Stimulated activated CD8-positive, alpha-beta memory T cell treated with anti-CD3 and anti-CD28 coated beads, Interleukin-4, amount 100 ng/mL, for 4 hours (primary cell): ENCODE results near the gene ARGLU1.

Experiments
- DNase-seq, 2 donors: peaks; one replicate each; pipeline ENCODE4 v3.0.0-alpha.2; 2020; ENCODE audit warnings: low read depth in 2 of 2, low spot score in 1 of 2

The ARGLU1 gene

DNA sequence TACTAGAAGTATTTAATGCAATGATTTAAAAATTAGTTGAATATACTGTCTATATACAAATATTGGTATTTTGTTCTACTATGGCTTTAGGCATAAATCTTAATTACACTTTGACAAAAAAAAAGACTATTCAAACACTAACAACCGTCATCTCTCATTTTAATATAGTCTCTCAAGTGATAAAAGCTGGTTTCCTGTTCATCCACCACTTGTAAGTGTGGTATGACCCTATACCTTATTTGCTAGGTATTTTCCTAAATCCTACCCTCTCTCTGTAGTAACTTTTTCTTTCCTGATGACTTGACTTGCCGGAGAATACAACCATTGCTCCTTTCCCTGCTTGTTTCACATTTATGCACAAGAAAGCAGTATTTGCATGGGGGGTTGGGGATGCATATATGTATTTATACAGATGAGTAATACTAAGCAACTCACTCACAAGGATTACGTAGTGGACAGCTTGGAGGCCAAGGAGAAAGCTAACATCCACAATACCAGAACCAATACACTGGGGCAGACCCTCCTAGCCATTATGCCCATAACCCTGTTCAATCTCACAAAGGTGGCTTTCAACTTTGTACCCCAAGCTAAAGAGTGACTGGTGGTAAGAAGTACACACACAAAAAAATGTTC is 19.8 kb downstream of the ARGLU1 start:
- no peak for DNase-seq

DNA sequence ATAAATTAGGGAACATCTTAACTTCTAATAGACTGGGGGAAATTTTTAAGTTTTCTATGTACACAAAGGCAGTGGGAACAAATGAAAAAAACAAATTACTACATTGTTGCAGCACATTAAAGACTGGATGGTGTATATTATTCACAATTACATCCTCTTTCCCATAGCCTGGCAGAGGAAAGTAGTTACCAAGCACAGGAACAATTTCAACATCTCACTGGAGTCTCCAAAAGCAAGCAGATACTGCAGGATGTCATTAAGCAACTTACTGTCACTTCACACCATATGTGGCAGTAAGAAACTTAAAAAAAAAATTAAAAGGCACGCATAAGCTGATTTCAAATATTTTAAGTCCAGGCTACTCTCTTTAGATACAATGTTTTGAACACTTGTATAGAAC is 26.1 kb downstream of the ARGLU1 start:
- no peak for DNase-seq

- DNase-seq = no peak
Measured at GRCh38 chr13:106540613-106541012, 27.3 kb downstream of the ARGLU1 start.

GRCh38 chr13:106537521-106537920 is 30.4 kb downstream of the ARGLU1 start:
- no peak for DNase-seq

DNA sequence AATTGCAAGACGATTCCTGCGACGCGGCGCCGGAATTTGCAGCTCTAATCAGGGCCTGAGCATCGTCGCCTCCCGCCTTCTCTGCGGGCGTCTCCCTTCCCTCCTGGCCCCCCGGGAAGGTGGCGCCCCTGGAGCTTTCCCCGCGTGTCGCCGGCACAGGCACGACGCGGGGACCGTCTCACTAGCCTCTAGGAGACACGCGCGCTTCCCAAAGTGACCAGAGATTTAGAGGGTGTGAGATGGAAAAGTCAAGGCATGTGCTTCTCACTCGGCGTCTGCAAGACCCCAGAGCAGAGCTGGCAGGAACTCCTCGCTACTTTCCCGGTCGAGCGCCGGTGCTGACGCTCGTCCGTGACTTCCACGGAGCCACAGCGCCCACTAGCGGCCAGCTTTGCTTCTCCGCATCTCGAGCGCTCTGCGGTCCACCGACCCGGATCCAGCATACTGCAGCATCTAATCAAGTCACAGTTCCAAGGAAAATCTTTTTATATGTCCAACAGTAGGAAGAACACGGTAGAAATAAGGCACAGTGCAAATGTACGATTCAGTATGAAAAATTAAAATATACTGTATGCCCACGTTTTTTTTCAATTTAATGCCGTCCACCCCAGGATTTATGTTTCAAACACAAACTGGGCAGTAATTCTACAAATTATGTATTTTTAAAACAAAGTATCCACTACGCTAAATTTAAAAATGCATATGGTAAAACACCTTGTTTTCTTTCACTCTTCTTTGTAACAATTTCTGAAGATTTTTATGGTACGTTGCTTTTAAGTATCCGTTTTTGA is 31.5 kb downstream of the ARGLU1 start:
- DNase-seq = peak; percentile 67 to 90

- DNase-seq = peak; percentile 55 to 77
Measured at GRCh38 chr13:106535552-106536243, 32.2 kb downstream of the ARGLU1 start, which contains the start of gene EFNB2. Gene EFNB2, minus strand, starts transcription at chr13:106535662. Its CDS starts 698 bp downstream, at chr13:106534964.

GRCh38 chr13:106534639-106535551 is 33.0 kb downstream of the ARGLU1 start:
- DNase-seq = no peak

DNA sequence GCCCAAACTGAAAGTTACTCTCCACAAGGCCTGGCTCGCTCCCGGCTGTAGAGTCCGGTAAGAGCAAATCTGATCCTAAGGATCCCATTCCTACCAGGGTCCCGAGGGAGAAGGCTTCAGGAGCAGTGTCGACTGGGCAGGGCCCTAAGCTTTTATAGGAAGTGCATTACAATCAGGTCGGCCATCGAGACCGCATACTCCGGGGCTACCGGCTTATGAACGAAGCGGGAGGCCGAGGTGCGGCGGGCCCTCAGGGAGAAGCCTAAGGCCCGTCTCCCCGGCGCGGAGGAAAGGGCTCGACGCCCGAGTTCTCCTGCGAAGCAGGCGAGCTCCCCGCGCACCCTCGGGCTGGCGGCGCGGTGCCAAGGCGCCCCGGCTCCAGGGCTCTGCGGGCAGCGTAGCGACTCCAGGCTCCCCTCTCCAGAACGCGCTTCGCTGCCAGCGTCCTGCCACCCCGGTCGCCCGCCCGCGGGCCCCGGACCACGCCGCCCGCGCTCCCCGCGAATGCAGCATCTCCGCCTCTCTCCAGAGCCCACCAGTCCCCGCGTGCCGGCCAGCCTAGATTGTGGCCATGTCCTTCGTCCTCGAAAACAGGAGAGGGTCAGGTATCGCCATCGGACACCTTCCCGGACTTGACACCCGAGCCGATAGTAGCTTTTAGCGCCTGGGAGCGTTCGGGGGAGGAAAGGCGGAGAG is 33.8 kb downstream of the ARGLU1 start:
- no peak for DNase-seq

DNA sequence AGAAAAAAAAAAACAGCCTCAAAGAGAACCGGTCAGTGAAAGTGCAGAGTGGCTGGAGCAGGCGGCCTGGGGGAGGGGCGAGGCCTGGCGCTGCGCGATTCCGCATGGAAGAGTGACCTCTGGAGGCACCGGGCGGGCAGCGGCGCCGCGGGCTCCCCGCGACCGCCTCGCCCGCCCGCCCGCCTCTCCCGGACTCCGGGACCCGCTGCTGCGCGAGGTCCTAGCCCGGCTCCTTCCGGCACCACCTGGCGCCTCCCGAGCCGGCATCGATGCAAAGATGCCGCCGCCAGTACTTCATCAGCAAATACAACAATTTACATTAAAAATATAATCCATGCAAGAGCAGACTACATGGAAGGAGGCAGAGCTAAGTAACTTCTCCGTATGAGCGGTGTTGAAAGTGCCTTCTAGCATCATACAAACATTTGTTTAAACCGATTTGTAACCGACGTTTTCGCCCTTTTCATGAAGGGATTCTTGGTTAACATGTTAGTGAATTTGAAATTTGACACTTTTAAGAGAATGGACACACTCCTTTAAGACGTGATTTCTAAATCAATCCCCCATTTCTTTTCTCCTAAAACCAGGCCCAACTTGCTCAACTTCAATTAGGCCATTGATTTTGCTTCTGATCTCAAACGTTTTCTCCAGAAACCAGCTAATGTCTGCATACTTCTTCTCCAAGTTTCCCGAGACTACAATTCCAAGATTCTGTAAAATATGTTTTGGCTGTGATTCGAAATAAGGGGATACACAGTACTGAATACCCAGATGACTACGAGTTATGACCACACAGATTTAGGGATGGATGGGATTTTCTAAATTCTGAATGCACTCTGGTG is 34.6 kb downstream of the ARGLU1 start:
- DNase-seq = no peak

DNA sequence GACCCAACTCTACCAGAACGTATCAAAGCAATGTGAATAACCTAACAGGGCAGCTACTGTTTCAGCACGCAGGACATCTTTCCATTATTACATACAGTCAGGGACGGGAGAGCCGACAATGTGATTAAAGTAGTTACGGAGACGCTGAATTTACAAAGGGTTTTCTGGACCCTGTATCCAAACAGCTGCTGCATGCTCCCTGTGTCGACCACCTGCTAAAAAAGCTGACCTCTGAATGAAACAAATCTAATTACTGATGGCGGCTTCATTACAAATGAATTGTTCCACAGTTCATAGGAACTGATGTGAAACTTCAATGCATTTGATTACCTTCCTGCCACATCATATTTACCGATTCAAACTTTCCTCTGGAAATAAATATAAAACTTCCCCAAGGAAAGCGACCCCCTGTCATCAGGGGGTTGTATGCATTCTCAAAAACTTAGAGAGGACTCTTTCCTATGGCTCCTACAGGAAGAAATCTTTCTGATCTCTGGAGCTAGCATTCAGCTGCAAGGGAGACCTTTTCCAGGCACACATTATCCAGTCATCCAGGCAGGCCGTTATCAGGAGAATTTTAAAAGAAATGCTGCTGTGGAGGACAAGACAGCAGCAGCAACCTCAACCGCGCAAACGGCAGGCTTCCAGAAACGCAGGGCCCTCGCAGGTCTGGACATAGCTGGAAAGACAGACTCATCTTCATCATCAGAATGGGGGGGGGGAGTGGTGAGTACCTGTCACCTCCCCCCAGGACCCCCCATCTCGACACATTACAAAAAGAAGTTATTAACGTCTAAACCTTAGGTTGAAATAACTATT is 35.6 kb downstream of the ARGLU1 start:
- no peak for DNase-seq

DNA sequence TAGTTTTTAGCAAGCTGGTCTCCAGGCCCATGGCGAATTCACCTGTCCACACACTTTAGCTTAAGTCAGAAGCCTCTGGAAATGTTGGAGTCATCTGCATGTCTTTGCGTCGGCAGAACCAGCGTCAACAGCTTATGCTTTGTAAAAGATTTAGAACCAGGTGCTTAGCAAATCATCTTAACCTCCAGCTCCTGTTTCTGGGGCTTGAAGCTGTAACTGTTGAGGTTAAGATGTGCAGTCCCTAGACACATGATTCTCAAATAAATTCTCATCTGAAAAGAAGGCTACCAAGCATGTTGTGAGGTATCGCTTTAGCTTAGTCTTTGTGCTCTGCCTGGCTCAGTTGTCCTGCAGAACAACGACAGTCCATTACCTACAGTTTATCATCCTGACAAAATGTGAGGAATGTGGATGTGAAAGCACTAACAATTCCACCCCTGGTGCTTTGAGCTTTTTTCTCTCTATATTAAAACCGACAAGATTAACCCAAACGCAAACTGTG is 36.9 kb downstream of the ARGLU1 start:
- DNase-seq = no peak

GRCh38 chr13:106530171-106530851 is 37.6 kb downstream of the ARGLU1 start:
- no peak for DNase-seq

DNA sequence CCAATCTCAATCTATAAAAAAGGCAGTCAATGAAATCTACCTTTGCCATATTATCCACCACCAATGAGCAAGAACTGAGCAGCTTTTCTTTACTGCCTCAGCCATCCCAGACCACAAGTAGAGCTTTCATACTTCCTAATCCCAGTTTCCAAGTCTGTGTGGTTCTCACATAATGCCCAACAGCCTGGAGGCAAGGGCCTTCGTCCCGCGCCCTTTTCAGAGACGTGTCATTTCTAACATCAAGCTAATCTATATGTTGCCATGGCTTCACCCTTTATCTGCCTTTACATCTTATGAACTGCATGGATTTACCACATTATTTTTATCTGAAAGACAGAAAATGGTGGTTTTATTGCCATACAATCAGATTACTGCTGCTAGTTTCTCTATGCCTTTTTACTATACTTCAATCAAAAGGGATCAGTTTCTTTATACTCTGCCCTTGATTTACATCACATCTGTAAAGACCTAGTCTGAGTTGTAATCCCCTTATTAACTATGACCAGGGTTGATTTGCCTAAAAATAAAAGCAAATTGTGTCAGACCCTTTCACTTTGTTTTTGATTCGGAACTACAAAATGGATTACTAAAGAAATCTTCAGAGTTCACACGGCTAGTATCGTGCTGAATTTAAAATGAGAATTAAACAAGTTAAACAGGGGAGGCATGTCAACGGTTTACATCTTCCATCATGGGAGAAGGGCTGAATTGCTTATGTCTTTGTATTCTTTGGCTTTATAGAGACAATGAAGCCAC is 38.3 kb downstream of the ARGLU1 start:
- DNase-seq = no peak

- DNase-seq = no peak
Measured at GRCh38 chr13:106528718-106529414, 39.1 kb downstream of the ARGLU1 start.

- DNase-seq = no peak
Measured at GRCh38 chr13:106527826-106528225, 40.1 kb downstream of the ARGLU1 start.

- no peak for DNase-seq
Measured at GRCh38 chr13:106527445-106527801, 40.5 kb downstream of the ARGLU1 start.
